Mesodermal cell (in vitro differentiated cells): Measurements from ENCODE around the gene ATG7.

ENCODE experiments used
- H3K27ac ChIP-seq: 2 replicates; pipeline ENCODE4 v1.7.0; 2013; ENCODE audit warnings: mild to moderate bottlenecking, low read depth, low read length, moderate library complexity; ENCODE audit not compliant: severe bottlenecking
- H3K36me3 ChIP-seq: 2 replicates; pipeline ENCODE4 v1.7.1; 2013; ENCODE audit warnings: mild to moderate bottlenecking, low read length, moderate library complexity; ENCODE audit not compliant: control insufficient read depth, insufficient read depth
- H3K4me1 ChIP-seq: one replicate; pipeline ENCODE4 v1.7.1; 2013; ENCODE audit warnings: mild to moderate bottlenecking, low read length; ENCODE audit not compliant: insufficient read depth, control insufficient read depth, poor library complexity, severe bottlenecking
- H3K4me3 ChIP-seq: 2 replicates; pipeline ENCODE4 v1.7.0; 2013; ENCODE audit warnings: low read length, control low read depth, mild to moderate bottlenecking; ENCODE audit not compliant: insufficient read depth, poor library complexity, severe bottlenecking; ENCODE audit errors: extremely low read depth
- H3K9me3 ChIP-seq: 2 replicates; pipeline ENCODE4 v1.7.1; 2013; ENCODE audit warnings: mild to moderate bottlenecking, low read length, moderate library complexity; ENCODE audit not compliant: control insufficient read depth
- WGBS, 2 experiments: methylation state at CpG; one replicate each; pipeline ENCODE4 v1.1.5; 2013; ENCODE audit warnings: missing lambda C conversion rate in 2 of 2; ENCODE audit not compliant: insufficient coverage in 2 of 2; 5-methylcytosine and 5-hydroxymethylcytosine counted together

Gene ATG7

GRCh38 chr3:11543948-11544387, 271.8 kb downstream of the ATG7 start:
- peaks cover 5% of the 10 kb centered on the region for H3K36me3 ChIP-seq
- 95 to 100% methylated on average over 4 of the region's 6 CpGs for WGBS, 2 experiments
- H3K27ac ChIP-seq = no peak overlapping the region
- H3K4me3 ChIP-seq = no peak overlapping the region
- peaks cover 8% of the 10 kb centered on the region for H3K4me1 ChIP-seq
- H3K9me3 ChIP-seq = no peaks in the 10 kb centered on the region

- no peaks in the 10 kb centered on the region for H3K9me3 ChIP-seq
- H3K27ac ChIP-seq = peak overlapping the region; percentile 10
- H3K36me3 ChIP-seq = peaks cover 5% of the 10 kb centered on the region
- H3K4me1 ChIP-seq = peaks cover 10% of the 10 kb centered on the region
- H3K4me3 ChIP-seq = no peak overlapping the region
- WGBS, 2 experiments = 84 to 87% methylated on average over 15 to 16 of the region's 17 CpGs
Observed at GRCh38 chr3:11544412-11545181, 272.4 kb downstream of the ATG7 start.

DNA sequence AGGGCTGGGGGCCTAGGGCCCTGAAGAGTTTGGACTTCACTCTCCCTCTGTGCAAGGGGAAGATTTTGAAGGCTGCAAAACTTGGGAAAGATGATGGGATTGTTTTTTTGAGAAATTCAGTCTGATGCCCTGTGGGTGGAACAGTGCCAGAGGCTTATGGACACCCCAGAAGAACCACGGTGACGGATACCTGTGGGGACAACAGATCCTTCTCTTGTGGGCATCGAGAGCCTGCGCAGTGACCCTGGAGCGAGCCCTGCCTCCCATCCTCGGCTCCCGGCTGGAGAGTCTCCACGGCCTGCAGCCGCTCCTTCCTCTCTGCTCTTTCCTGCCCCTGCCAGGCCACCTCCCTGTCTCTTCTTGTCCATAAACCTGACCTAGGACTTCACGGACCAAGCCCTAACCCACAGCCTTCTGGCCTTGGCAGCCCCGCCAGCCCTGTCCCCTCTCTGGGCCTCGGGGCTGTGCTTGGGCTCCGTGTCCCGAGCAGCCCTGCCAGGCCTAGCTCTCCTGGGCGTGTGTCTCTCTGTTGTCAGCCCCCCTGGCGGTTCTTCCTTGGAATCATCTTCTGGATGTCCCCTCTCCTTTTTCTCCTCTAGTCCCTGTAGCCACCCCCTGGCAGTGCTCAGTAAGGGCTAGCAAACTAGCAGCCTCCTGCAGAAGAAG, 273.1 kb downstream of the ATG7 start:
- H3K9me3 ChIP-seq = no peaks in the 10 kb centered on the region
- H3K27ac ChIP-seq = peak overlapping the region; percentile 10
- H3K36me3 ChIP-seq = peaks cover 5% of the 10 kb centered on the region
- no peak overlapping the region for H3K4me3 ChIP-seq
- H3K4me1 ChIP-seq = peaks cover 10% of the 10 kb centered on the region
- WGBS, 2 experiments = 88 to 90% methylated on average over 14 to 16 of the region's 16 CpGs

- Histone ChIP-seq H3K4me3 (no peak overlapping the region), H3K4me1 (peaks cover 9% of the 10 kb centered on the region), H3K9me3 (no peaks in the 10 kb centered on the region), H3K36me3 (peaks cover 15% of the 10 kb centered on the region), H3K27ac (peak overlapping the region; percentile 8)
- 96% methylated on average over 8 to 9 of the region's 9 CpGs for WGBS, 2 experiments
Observed at GRCh38 chr3:11546657-11547302, 274.6 kb downstream of the ATG7 start.

DNA sequence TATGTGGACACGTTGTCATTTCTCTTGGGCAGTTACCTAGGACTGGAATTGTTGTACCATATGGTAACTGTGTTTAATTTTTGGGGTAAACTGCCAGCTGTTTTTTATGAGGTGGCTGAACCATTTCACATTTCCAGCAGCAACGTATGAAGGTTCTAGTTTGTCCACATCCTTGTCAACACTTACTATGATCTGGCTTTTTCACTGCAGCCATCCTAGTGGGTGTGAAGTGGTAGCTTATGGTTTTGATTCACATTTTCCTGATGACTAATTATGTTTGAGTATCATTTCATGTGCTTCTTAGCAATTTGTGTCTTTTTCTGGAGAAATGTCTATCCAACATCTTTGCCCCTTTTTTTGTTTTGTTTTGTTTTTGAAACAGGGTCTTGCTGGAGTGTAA, 275.3 kb downstream of the ATG7 start:
- WGBS, 2 experiments = 100% methylated on average over 1 of the region's 2 CpGs
- Histone ChIP-seq H3K27ac (no peak overlapping the region), H3K9me3 (peaks cover 5% of the 10 kb centered on the region), H3K36me3 (peaks cover 22% of the 10 kb centered on the region), H3K4me1 (peaks cover 8% of the 10 kb centered on the region), H3K4me3 (no peak overlapping the region)

DNA sequence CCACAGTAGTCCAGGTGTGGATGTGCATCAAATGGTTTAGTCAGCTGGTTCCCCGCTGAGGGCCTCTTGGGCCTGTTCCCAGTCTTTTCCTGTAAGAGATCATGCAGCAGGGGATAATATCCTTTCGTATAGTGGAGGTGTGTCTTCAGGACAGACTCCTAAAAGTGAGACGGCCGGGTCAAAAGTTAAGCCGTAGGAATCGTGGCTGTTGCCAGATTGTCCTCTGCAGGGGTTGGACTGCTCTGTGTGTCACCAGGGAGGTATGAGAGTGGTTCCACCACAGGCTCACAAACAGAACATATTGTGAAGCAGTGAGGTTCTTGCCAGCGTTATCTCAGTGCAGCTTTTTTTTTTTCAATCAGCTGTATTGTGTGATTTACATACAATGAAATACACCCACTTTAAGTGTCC, 276.5 kb downstream of the ATG7 start:
- Histone ChIP-seq H3K9me3 (peaks cover 6% of the 10 kb centered on the region), H3K27ac (no peak overlapping the region), H3K4me1 (peaks cover 8% of the 10 kb centered on the region), H3K4me3 (no peak overlapping the region), H3K36me3 (peaks cover 34% of the 10 kb centered on the region)
- WGBS, 2 experiments = 95 to 97% methylated on average over 4 to 5 of the region's 7 CpGs

DNA sequence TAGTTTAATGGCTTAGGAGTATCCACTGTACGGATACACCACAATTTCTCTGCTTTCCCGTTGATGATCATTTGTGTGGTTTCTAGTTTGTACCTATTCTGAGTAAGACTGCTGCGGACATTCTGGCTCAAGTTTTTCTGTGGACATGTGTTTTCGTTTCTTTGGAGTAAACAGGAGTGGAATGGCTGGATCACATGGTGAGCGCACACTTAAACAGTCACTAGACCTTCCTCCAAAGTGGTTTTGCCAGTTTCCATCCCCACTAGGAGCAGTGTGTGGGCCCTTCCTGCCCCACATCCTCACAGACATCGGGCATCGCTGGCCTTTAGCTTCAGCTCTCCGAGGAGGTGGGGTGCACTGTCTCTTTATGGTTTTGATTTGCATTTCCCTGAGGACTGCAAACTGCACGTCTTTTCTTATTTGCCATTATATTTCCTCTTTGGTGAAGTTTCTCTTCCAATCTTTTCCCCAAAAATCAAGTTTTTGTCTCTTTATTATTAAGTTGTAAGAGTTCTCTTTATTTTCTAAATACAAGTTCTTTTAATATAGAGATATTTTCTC, 277.5 kb downstream of the ATG7 start:
- no peak overlapping the region for H3K4me3 ChIP-seq
- peaks cover 43% of the 10 kb centered on the region for H3K36me3 ChIP-seq
- H3K9me3 ChIP-seq = peaks cover 6% of the 10 kb centered on the region
- H3K27ac ChIP-seq = no peak overlapping the region
- 90 to 94% methylated on average over 7 of the region's 9 CpGs for WGBS, 2 experiments
- H3K4me1 ChIP-seq = peaks cover 8% of the 10 kb centered on the region

DNA sequence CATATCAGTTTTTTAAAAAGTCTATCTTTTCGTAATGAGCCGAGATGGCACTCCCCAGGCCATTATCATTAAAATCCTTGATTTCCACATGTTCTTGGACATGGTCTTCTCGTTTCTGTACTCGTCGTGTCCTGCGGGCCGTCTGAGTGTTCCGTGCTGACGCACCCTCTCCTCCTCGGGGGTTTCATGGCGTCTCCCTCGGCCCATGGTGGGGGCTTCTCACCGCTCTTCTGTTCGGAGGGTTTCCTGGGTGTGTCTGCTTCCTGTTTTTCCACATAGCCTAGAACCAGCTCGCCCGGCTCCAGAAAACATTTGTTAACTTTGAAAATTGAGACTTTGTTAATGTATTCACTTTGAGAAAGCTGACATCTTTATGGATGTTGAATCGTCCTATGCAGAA, 278.8 kb downstream of the ATG7 start:
- Histone ChIP-seq H3K36me3 (peaks cover 57% of the 10 kb centered on the region), H3K4me1 (peaks cover 2% of the 10 kb centered on the region), H3K27ac (no peak overlapping the region), H3K4me3 (no peak overlapping the region), H3K9me3 (peaks cover 6% of the 10 kb centered on the region)
- WGBS, 2 experiments = 96 to 97% methylated on average over 16 to 17 of the region's 17 CpGs

GRCh38 chr3:11552289-11553264, 280.4 kb downstream of the ATG7 start:
- WGBS, 2 experiments = 93 to 97% methylated on average over 9 to 14 of the region's 16 CpGs
- H3K27ac ChIP-seq = no peak overlapping the region
- H3K4me3 ChIP-seq = no peak overlapping the region
- peaks cover 70% of the 10 kb centered on the region for H3K36me3 ChIP-seq
- peaks cover 3% of the 10 kb centered on the region for H3K4me1 ChIP-seq
- H3K9me3 ChIP-seq = peaks cover 6% of the 10 kb centered on the region
